Neural cell (in vitro differentiated cells): Measurements from ENCODE around the gene RLN3. TPM values are rescaled to one million over a fixed set of nuclear protein-coding genes. Genes with fewer than 3 reads are reported as not detected.
"Not testable (repeated sequence)": the region's sequence is repeated elsewhere in the genome, so short reads cannot be mapped to it uniquely, and the experiment has no call there.

Source experiments
- H2AFZ ChIP-seq: fragments of 200-600, 300-800 bp; sonication (generic), shearing (Covaris generic); 2 replicates; pipeline ENCODE4 v1.6.0; 2014; ENCODE audit warnings: low read depth, mild to moderate bottlenecking, antibody characterized with exemption, low read length, moderate library complexity
- H3F3A ChIP-seq: fragments of 200-600 bp; shearing (Covaris generic); 2 replicates; pipeline ENCODE4 v1.6.1; 2016; ENCODE audit warnings: mild to moderate bottlenecking, moderate library complexity, mixed read lengths, antibody characterized with exemption, low read length; ENCODE audit not compliant: insufficient read depth, poor library complexity, severe bottlenecking
- H3K27ac ChIP-seq: fragments of 200-600, 300-800 bp; sonication (generic), shearing (Covaris generic); 2 replicates; pipeline ENCODE4 v1.5.1; 2014; ENCODE audit warnings: mild to moderate bottlenecking, low read length, moderate library complexity
- H3K27me3 ChIP-seq: fragments of 300-800, 200-600 bp; sonication (generic), shearing (Covaris generic); 2 replicates; pipeline ENCODE4 v1.6.0; 2014; ENCODE audit warnings: mild to moderate bottlenecking, low read depth, low read length, moderate library complexity; ENCODE audit not compliant: insufficient read depth
- H3K36me3 ChIP-seq: fragments of 300-800, 200-600 bp; sonication (generic), shearing (Covaris generic); 2 replicates; pipeline ENCODE4 v1.5.1; 2014; ENCODE audit warnings: mild to moderate bottlenecking, antibody characterized with exemption, low read length, moderate library complexity; ENCODE audit not compliant: insufficient read depth
- H3K4me2 ChIP-seq: fragments of 300-800, 200-600 bp; sonication (generic), shearing (Covaris generic); 2 replicates; pipeline ENCODE4 v1.6.0; 2014; ENCODE audit warnings: mild to moderate bottlenecking, low read length
- H3K4me3 ChIP-seq: fragments of 300-800, 200-600 bp; sonication (generic), shearing (Covaris generic); 2 replicates; pipeline ENCODE4 v1.5.1; 2014; ENCODE audit warnings: mild to moderate bottlenecking, low read length, moderate library complexity
- H3K79me2 ChIP-seq: fragments of 200-600 bp; shearing (Covaris generic); replicated peaks from 2 replicates; pipeline ENCODE4 v1.6.0; 2014; ENCODE audit warnings: mild to moderate bottlenecking, low read length, moderate library complexity; ENCODE audit not compliant: insufficient read depth
- H3K9ac ChIP-seq: fragments of 300-800, 200-600 bp; sonication (generic), shearing (Covaris generic); 2 replicates; pipeline ENCODE4 v1.6.1; 2016; ENCODE audit warnings: mild to moderate bottlenecking, low read length, mixed read lengths
- H3K9me2 ChIP-seq: fragments of 200-600 bp; shearing (Covaris generic); 2 replicates; pipeline ENCODE4 v1.6.1; 2016; ENCODE audit warnings: mild to moderate bottlenecking, low read length, mixed read lengths; ENCODE audit not compliant: insufficient read depth
- H3K9me3 ChIP-seq: fragments of 200-600, 300-800 bp; sonication (generic), shearing (Covaris generic); 2 replicates; pipeline ENCODE4 v1.6.1; 2016; ENCODE audit warnings: mild to moderate bottlenecking, mixed run types, low read length, moderate library complexity, mixed read lengths
- H4K20me1 ChIP-seq: fragments of 200-600 bp; shearing (Covaris generic); 2 replicates; pipeline ENCODE4 v1.6.1; 2016; ENCODE audit warnings: mild to moderate bottlenecking, mixed run types; ENCODE audit not compliant: insufficient read depth
- EP300 ChIP-seq: fragments of 450-650 bp; conservative IDR thresholded peaks from 2 replicates; pipeline ENCODE4 v1.6.1; 2014; ENCODE audit warnings: antibody characterized with exemption, mild to moderate bottlenecking, moderate library complexity; ENCODE audit not compliant: poor library complexity, severe bottlenecking
- EZH2 ChIP-seq: fragments of 200-600, 300-800 bp; shearing (Covaris generic), sonication (generic); IDR thresholded peaks from 2 replicates; pipeline ENCODE4 v1.6.1; 2014; ENCODE audit warnings: antibody characterized with exemption, low read length, borderline replicate concordance, mild to moderate bottlenecking; ENCODE audit not compliant: insufficient read depth, poor library complexity, severe bottlenecking
- MXI1 ChIP-seq: fragments of 450-650 bp; conservative IDR thresholded peaks from 2 replicates; pipeline ENCODE4 v1.6.1; 2014; ENCODE audit warnings: antibody characterized with exemption, mild to moderate bottlenecking; ENCODE audit not compliant: poor library complexity, severe bottlenecking
- POLR2AphosphoS5 ChIP-seq: IDR thresholded peaks from 2 replicates; pipeline ENCODE4 v1.6.1; 2012
- RAD21 ChIP-seq: fragments of 450-650 bp; conservative IDR thresholded peaks from 2 replicates; pipeline ENCODE4 v1.6.1; 2014; ENCODE audit warnings: antibody characterized with exemption, mild to moderate bottlenecking, moderate library complexity
- SMC3 ChIP-seq: fragments of 450-650 bp; conservative IDR thresholded peaks from 2 replicates; pipeline ENCODE4 v1.6.1; 2014; ENCODE audit warnings: antibody characterized with exemption, mild to moderate bottlenecking, moderate library complexity; ENCODE audit not compliant: poor library complexity
- TAF1 ChIP-seq: IDR thresholded peaks from 2 replicates; pipeline ENCODE4 v1.6.1; 2012; ENCODE audit warnings: low read depth
- polyA plus RNA-seq: library from polyadenylated mRNA; depleted of rRNA; stranded (reverse); fragments of >200 nt; gene quantifications from 2 replicates; pipeline ENCODE4 v1.2.3, GENCODE V29; 2014
- TF ChIP-seq, protein P1 (sequence below): IDR thresholded peaks from 2 replicates; pipeline ENCODE4 v1.6.1; 2012; ENCODE audit warnings: borderline replicate concordance
- TF ChIP-seq, protein P2 (sequence below): fragments of 450-650 bp; IDR thresholded peaks from 2 replicates; pipeline ENCODE4 v1.5.1; 2014; ENCODE audit warnings: antibody characterized with exemption, mild to moderate bottlenecking, moderate library complexity; ENCODE audit not compliant: poor library complexity, severe bottlenecking

The RLN3 gene
- polyA plus RNA-seq, 1 donor from 2014 or later: not detected

DNA sequence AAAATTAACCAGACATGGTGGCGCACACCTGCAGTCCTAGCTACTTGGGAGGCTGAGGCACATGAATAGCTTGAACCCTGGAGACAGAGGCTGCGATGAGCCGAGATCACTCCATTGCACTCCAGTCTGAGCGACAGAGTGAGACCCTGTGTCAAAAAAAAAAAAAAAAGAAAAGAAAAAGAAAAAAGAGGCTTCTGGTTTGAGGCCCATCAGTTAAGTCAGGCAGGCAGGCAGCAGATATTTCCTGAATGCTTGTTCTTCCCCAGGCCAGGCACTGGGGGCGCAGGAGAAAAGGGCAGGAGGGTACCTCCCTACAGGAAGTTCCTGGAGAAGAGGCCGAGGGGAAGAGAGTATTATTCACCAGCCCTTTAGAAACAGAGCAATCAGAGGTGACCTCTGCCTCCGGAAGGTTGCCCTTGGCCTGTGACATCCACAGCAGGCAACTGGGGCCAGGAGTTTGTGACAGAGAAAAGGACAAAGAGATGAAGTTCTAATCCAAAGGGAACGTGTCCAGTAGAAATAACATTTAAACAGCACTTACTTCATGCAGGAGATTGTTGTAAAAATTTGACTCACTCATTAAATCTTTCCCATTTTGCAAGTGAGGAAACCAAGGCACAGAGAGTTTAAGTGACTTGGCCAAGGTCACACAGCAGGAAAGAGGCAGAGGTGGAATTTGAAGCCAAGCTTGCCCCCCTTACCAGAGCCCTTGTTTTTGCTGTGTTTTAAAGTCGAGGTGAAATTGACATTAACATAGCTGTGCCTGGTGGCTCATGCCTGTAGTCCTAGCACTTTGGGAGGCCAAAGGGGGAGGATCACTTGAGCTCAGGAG is 4.3 kb upstream of the RLN3 start:
- Histone ChIP-seq H3K27me3 (no peaks in the 10 kb centered on the region), H3K4me3 (no peak overlapping the region), H3K36me3 (no peaks in the 10 kb centered on the region), H2AFZ (no peak overlapping the region), H3K9ac (no peak overlapping the region), H4K20me1 (no peaks in the 10 kb centered on the region), H3K4me2 (no peak overlapping the region), H3K27ac (no peak overlapping the region), H3F3A (no peaks in the 10 kb centered on the region), H3K9me2 (no peaks in the 10 kb centered on the region), H3K9me3 (no peaks in the 10 kb centered on the region), H3K79me2 (no peaks in the 10 kb centered on the region)
- TF ChIP-seq EP300: no peak
- TF ChIP-seq SMC3: no peak
- no peak for TF ChIP-seq EZH2
- no peak for TF ChIP-seq RAD21
- no peak for TF ChIP-seq POLR2AphosphoS5
- TF ChIP-seq, protein P1, sequence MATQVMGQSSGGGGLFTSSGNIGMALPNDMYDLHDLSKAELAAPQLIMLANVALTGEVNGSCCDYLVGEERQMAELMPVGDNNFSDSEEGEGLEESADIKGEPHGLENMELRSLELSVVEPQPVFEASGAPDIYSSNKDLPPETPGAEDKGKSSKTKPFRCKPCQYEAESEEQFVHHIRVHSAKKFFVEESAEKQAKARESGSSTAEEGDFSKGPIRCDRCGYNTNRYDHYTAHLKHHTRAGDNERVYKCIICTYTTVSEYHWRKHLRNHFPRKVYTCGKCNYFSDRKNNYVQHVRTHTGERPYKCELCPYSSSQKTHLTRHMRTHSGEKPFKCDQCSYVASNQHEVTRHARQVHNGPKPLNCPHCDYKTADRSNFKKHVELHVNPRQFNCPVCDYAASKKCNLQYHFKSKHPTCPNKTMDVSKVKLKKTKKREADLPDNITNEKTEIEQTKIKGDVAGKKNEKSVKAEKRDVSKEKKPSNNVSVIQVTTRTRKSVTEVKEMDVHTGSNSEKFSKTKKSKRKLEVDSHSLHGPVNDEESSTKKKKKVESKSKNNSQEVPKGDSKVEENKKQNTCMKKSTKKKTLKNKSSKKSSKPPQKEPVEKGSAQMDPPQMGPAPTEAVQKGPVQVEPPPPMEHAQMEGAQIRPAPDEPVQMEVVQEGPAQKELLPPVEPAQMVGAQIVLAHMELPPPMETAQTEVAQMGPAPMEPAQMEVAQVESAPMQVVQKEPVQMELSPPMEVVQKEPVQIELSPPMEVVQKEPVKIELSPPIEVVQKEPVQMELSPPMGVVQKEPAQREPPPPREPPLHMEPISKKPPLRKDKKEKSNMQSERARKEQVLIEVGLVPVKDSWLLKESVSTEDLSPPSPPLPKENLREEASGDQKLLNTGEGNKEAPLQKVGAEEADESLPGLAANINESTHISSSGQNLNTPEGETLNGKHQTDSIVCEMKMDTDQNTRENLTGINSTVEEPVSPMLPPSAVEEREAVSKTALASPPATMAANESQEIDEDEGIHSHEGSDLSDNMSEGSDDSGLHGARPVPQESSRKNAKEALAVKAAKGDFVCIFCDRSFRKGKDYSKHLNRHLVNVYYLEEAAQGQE: no peak
- TF ChIP-seq, protein P2, sequence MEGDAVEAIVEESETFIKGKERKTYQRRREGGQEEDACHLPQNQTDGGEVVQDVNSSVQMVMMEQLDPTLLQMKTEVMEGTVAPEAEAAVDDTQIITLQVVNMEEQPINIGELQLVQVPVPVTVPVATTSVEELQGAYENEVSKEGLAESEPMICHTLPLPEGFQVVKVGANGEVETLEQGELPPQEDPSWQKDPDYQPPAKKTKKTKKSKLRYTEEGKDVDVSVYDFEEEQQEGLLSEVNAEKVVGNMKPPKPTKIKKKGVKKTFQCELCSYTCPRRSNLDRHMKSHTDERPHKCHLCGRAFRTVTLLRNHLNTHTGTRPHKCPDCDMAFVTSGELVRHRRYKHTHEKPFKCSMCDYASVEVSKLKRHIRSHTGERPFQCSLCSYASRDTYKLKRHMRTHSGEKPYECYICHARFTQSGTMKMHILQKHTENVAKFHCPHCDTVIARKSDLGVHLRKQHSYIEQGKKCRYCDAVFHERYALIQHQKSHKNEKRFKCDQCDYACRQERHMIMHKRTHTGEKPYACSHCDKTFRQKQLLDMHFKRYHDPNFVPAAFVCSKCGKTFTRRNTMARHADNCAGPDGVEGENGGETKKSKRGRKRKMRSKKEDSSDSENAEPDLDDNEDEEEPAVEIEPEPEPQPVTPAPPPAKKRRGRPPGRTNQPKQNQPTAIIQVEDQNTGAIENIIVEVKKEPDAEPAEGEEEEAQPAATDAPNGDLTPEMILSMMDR: no peak
- no peak for TF ChIP-seq MXI1
- TF ChIP-seq TAF1: no peak

DNA sequence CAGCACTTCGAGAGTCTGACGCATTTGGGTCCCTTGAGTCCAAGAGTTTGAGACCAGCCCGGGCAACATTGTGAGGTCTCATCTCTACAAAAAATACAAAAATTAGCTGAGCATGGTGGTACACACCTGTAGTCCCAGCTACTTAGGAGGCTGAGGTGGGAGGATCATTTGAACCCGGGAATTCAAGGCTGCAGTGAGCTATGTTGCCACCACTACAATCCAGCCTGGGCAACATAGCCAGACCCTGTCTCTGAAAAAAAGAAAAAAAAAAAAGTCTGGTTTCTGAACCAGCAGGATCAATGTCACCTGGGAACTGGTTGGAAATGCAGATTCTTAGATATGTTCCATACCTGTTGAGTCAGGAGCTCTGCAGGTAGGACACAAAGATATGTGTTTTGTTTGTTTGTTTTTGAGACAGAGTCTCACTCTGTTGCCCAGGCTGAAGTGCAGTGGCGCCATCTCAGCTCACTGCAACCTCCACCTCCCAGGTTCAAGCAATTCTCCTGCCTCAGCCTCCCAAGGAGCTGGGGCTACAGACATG is 1.2 kb upstream of the RLN3 start:
- not testable (repeated sequence) for H3K36me3 ChIP-seq, H3F3A ChIP-seq, H3K9me2 ChIP-seq, H3K4me3 ChIP-seq, H3K9ac ChIP-seq, H2AFZ ChIP-seq, H3K27ac ChIP-seq, H3K4me2 ChIP-seq, H3K9me3 ChIP-seq, H3K79me2 ChIP-seq, H4K20me1 ChIP-seq
- H3K27me3 ChIP-seq: peaks cover 12% of the 10 kb centered on the region
